TTC549 (cell line): ENCODE results near the gene UMPS.
"Not testable (repeated sequence)": the region's sequence is repeated elsewhere in the genome, so short reads cannot be mapped to it uniquely, and the experiment has no call there.

ENCODE experiments used
- FAIRE-seq: peaks from 2 replicates; lab custom pipeline; 2012; peaks lifted over from hg19 to GRCh38; lab: Jason Lieb, UNC

The UMPS gene

DNA sequence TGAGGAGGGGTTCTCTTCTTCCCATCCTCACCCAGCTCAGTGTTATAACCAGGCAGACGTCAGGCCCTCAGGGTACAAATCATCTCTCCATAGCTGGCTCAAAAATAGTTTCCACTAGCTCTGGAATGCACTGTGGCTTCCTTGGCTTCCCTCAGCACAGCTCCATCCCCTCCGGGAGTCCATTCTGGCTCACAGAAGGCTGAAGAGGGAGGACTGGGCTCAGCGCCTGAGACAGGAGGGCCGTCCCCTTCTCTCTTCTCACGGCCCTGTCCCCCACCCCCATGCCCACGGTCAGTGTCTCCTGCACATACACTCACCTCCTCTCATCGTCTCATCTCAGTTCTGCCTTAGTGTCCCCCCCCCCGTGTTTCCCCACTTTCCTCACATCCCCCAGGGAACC lies 50.1 kb downstream of the UMPS start:
- no peak for FAIRE-seq

DNA sequence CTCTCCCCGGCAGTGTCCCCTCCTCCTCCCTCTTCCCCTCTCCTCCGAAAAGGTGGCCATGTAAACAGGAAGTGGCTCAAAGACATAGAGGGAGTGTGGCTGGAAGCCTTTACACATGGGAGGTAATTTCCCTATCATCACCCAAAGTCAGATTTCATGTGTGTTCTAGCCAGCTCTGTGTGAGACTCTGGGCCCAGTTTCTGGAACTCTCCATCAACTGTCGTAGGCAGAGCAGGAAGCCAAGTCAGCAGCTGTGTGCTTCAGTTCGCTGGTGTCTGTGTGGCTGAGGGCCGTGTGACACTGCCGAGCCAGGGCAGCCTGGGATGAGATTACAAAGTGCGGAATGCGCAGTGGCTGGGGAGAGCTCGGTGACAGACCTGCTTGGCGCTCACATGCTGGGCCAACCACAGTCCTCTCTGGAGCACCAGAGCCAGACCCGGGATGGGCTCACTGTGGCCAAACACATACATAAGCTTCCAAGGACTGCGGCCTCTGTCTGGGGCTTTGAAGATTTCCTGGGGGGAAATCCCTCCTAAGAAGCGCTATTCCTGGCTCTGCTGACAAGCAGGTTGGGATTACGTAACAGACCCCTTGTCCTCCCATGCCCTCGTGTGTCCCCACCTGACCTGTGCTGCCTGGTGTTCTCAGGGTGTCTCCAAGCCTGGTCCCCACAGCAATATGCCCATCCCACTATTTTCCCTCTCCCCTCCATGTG lies 50.7 kb downstream of the UMPS start:
- FAIRE-seq: no peak

DNA sequence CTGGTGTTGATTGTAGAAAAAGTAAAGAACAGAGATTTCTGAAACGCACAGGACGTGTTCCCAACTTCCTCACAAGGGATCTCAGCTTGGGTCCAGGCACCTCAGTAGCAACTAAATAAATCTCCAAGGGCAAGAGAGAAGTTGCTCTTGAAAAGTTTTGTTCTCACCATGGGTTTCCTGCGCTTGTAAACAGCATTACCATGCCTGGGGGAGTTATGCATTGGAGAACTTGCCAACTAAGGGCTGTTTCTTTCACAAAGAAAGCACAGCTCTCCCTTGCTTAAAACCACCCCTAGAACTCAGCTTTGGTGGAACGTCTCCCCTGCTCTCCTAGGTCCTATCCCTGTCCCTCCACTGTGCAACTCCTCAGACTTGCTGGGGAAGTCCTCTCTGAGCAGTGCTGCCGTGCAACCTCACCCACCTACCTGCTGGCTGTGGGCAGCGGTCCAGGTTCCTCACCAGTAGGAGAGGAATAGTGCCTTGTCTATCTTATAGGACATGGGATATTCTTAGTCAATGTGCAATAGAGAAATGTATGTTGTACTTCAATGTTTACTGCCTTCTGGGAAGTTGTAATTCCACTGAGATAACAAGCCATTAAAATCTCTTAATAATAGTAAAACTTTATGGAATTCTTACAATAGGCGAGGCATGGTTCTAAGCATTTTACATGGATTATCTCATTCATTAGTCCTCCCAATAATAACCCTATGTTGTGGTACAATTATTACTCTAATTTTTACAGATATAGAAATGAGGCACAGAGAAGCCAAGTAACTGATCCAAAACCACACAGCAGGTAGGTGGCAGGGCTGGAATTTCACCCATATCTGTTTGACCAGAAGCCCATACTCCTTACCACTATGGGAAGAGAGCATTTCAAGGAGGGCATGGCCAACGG lies 51.5 kb downstream of the UMPS start:
- FAIRE-seq: no peak

DNA sequence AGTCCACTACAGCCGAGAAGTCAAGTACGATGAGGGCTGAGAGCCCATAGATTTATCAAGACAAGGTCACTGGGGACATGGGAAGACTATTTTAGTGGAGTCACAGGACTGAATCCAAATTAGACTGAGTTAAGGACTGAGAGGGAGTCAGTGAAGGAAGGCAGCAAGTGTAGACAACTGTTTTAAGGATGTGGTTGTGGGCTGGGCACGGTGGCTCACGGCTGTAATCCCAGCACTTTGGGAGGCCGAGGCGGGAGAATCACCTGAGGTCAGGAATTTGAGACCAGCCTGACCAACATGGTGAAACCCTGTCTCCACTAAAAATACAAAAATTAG lies 52.1 kb downstream of the UMPS start:
- FAIRE-seq: not testable (repeated sequence)

GRCh38 chr3:124783696-124784095 lies 53.4 kb downstream of the UMPS start:
- FAIRE-seq: no peak

DNA sequence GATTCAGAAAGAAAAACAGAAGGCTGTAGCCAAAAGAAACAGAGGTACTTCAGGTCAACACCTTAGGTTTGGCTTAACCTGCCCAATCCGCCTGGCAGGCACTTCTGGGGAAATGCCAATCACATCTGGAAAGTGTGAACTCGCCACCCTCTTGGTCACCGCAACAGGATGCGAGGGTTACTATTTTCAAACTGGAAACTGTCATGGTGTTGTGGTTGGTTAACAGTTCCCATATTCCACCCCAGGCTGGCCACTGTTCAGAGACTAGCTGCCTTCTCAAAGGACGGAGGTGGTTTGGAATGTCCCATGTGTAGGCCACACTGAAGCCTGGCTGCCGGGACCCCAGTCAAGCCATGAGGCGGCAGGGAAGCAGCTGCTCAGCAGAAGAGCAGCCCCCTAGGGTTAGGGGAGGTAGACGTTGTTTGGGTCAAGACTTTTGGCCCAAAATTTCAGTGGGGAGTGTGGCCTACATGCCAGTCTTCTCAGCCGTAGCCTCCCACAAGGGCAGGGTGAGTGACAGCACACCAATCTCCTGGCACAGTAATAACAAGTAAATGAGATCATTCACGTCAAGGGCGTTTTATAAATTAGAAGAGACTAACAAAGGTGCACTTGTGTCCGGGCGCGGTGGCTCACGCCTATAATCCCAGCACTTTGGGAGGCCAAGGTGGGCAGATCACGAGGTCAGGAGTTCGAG lies 54.6 kb downstream of the UMPS start:
- no peak for FAIRE-seq

DNA sequence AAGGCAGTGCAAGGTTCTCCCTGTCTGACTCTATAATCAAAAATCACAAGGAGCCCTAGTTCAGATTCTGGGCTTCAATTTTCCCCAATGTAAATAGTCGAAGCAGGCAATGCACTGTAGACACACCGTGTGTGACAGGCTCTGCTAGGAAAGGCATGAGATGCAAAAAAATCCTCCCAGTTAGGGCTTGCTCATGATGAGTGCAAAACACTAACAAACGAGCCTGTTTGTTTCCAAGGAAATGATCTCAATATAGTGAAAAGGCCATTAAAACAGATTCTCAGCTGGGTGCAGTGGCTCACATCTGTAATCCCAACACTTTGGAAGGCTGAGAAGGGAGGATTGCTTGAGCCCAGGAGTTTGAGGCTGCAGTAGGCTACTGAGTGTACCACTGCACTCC lies 55.7 kb downstream of the UMPS start:
- no peak for FAIRE-seq

DNA sequence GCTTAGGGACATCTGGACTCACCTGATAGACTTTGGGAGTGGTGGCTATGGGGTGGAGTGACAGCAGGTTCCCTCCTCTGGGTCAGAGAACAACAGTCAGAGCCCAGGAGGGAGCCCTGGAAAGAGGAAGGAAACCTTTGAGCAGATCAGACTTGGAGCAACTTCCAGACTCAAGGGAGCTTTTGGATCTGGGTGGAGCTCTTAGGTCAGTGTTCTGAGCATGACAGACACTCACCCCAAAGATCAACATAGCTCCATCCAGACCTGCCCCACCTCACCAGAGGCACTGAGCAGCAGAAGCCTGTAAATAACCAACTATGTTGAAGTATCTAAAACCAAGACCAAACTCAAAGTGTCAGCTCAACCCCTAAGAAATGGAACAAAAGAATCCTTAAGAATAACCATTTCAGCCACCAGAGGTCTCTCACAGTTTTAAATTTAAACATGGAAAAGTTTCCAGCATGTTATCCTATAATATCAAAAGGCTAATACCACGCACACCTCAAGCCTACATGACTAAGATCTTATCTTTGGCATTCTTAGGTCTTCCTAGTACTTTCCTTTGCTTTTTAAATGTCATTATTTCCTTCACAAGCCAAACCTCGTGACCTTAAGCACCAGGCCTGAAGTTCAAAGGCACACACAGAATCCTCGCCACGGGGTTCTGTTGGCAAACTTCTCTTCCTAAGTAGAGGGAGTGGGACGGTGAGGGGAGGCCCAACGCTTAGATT lies 56.4 kb downstream of the UMPS start:
- peak; percentile 26 for FAIRE-seq

GRCh38 chr3:124787476-124788195 lies 57.4 kb downstream of the UMPS start:
- FAIRE-seq: no peak

DNA sequence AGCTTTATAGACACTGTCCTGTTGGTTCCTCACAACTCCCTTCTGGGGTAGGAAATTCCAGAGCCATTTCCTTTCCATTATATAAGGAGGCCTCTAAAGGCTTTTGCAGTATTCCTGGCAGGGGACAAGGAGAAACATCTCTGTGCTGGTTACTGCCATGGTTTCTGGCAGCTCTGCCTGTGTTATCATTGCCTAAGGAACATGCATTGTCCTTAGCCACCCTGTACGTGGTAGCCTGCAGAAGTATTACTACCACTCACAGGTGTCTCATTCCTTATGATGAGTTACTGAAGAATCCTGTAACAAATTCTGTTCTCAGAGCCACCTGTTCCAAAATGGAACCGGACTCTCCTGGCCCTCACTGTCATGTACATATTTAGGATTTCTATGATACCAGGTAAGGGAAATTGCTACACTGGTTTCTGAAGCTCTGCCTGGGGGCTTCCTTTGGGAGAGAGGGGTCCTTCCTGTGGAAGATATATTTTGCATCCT lies 58.0 kb downstream of the UMPS start:
- no peak for FAIRE-seq

- FAIRE-seq: not testable (repeated sequence)
Measured at GRCh38 chr3:124789103-124789502, 58.9 kb downstream of the UMPS start.

DNA sequence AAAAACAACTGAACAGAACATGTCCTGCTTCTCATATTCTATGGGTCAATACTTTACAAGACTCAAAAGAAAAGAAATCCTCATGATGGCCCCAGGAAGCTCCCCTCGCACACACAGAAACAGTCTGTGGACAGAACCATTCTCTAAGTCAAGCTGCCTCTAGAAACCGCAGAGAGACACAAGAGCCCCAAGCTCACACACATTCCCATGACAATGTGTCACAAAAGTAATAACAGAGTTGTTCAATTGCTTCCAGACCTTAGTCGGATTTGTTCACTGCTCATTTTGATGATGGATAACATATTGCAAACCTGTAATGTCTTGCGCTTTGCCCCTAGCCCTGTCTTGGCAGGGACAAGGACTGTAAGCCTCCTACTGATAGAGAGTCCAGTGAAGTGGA lies 60.9 kb downstream of the UMPS start:
- FAIRE-seq: no peak

DNA sequence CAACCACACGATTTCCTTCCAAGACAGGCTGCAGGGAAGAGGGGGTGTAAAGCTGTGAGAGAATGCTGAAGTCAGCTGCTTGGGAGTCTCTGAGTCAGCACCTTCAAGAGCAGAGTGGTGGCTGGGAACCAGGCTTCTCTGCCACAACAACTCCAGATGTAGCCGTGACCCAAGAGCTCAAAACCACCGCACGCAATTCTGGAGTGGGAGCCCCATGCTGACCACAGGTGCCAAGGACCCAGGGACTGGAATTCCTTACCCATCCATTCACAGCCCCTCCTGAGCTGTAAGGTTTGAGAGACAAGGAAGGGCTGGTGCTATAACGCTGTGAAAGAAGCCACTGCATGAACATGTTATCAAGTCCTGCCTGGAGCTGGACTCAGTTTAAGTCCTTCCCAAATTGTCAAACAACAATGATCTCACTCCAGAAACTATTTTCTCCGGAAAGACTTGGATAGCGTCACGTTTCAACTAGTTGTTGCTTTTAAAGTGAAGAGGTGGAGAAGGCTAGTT lies 61.4 kb downstream of the UMPS start:
- no peak for FAIRE-seq

DNA sequence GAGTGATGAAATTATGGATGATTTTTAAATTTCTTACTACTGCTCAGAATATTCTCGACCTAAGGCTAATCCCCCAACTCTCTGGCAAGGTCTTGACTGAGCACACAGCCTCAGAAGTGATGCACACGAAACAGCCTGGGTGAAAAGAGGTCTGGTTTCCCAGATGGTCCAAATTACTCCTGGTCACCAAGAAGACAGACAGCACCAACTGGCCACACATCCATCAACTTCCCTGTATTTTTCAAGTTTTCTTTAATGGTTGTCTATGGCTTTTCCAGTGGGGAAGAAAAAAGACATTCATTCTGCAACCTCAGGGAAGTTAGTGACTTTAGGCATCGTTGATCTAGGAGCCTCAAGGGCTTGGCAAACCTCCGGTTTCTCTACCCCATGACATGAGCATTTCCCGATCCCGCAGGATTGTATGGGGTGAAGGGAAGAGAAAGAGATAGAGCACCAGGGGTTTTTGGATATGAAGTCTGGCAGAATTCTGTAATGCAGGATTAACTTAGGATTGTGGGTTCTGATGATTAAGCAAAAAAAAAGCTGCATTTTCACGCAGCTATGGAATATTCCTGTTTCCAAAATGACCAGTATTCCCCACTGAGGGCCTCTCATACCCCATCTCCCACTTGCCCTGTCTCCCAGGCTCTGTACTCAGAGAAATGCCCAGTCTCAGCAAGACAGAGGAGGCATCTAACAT lies 62.2 kb downstream of the UMPS start:
- FAIRE-seq: no peak

- no peak for FAIRE-seq
Measured at GRCh38 chr3:124793054-124793739, 62.9 kb downstream of the UMPS start.

DNA sequence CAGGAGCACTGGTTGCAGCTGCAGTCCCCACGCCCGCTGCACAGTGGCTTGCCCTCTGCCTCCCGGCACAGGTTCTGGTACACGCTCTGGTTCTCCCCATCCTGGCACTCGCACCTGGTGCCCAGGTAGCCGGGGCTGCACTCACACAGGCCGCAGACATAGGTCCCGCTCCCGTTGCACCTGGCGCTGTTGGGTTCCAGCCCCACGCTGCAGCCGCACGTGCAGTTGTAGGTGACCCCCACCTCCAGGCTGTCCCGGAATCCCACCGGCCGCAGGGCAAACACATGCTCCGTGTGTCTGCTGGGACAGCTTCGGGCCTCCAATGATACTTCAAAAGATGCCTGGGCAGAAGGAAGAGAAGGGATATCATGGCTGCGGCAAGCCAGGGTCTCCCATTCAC lies 66.2 kb downstream of the UMPS start:
- FAIRE-seq: no peak

GRCh38 chr3:124797426-124797945 lies 67.2 kb downstream of the UMPS start:
- no peak for FAIRE-seq
